ENCODE measurements around the gene TMEM263.
A peak's percentile ranks its signal among the peaks of the same experiment; 100 is the strongest.
"Not testable (repeated sequence)": the region's sequence is repeated elsewhere in the genome, so short reads cannot be mapped to it uniquely, and the experiment has no call there.

TMEM263 gene

GRCh38 chr12:106955377-106956047, at the start of gene TMEM263:
Gene TMEM263, plus strand, starts transcription at chr12:106955907. Its CDS starts 11,210 bp downstream, at chr12:106967117.
- no peak for FAIRE-seq

- FAIRE-seq = no peak
These were observed 49.0 kb upstream of the TMEM263 start for GRCh38 chr12:106906715-106907114.

- no peak for FAIRE-seq
These were observed 48.3 kb upstream of the TMEM263 start for GRCh38 chr12:106907411-106907810.

- no peak for FAIRE-seq
These were observed 47.9 kb upstream of the TMEM263 start for GRCh38 chr12:106907846-106908245.

GRCh38 chr12:106908561-106908960, 47.1 kb upstream of the TMEM263 start:
- no peak for FAIRE-seq

- no peak for FAIRE-seq
These were observed 45.5 kb upstream of the TMEM263 start for GRCh38 chr12:106910202-106910601.

- FAIRE-seq = no peak
These were observed 44.1 kb upstream of the TMEM263 start for GRCh38 chr12:106911581-106911980.

- no peak for FAIRE-seq
These were observed 42.3 kb upstream of the TMEM263 start for GRCh38 chr12:106913456-106913855.

GRCh38 chr12:106914796-106915634, 40.7 kb upstream of the TMEM263 start:
- no peak for FAIRE-seq

GRCh38 chr12:106915635-106916026, 40.1 kb upstream of the TMEM263 start:
- no peak for FAIRE-seq

GRCh38 chr12:106917503-106917902, 38.2 kb upstream of the TMEM263 start:
- peak; percentile 91 for FAIRE-seq

- peak; percentile 87 for FAIRE-seq
These were observed 37.0 kb upstream of the TMEM263 start for GRCh38 chr12:106918746-106919145.

- peak; percentile 92 for FAIRE-seq
These were observed 35.7 kb upstream of the TMEM263 start for GRCh38 chr12:106919910-106920544.

GRCh38 chr12:106921976-106922375, 33.7 kb upstream of the TMEM263 start:
- FAIRE-seq = not testable (repeated sequence)

- not testable (repeated sequence) for FAIRE-seq
These were observed 32.1 kb upstream of the TMEM263 start for GRCh38 chr12:106923594-106923993.

GRCh38 chr12:106924268-106924861, 31.3 kb upstream of the TMEM263 start:
- FAIRE-seq = no peak

- FAIRE-seq = no peak
These were observed 29.1 kb upstream of the TMEM263 start for GRCh38 chr12:106926657-106927056.

GRCh38 chr12:106934277-106934676, 21.4 kb upstream of the TMEM263 start:
- no peak for FAIRE-seq

- FAIRE-seq = no peak
These were observed 14.1 kb upstream of the TMEM263 start for GRCh38 chr12:106941481-106942156.

GRCh38 chr12:106942775-106943174, 12.9 kb upstream of the TMEM263 start:
- FAIRE-seq = no peak

GRCh38 chr12:106945261-106945851, 10.4 kb upstream of the TMEM263 start:
- peak; percentile 85 for FAIRE-seq

- FAIRE-seq = no peak
These were observed 8.2 kb upstream of the TMEM263 start for GRCh38 chr12:106947461-106947860.
